ENCODE results near the gene ERMAP.
"Not testable (repeated sequence)": the region's sequence is repeated elsewhere in the genome, so short reads cannot be mapped to it uniquely, and the experiment has no call there.

ERMAP gene

DNA sequence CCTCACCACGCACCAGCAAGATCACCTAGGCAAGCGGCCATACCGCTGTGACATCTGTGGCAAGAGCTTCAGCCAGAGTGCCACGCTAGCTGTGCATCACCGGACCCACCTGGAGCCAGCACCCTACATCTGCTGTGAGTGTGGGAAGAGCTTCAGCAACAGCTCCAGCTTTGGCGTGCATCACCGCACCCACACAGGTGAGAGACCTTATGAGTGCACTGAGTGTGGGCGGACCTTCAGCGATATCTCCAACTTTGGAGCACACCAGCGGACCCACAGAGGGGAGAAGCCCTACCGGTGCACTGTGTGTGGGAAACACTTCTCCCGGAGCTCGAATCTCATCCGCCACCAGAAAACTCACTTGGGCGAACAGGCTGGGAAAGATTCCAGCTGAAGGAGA lies 34.5 kb downstream of the ERMAP start:
- H4K20me1 ChIP-seq (ENCODE audit: insufficient read depth): no peaks in the 10 kb centered on the region
- H2AFZ ChIP-seq (ENCODE audit: low read depth): no peak overlapping the region
- no peaks in the 10 kb centered on the region for H3K27me3 ChIP-seq (ENCODE audit: insufficient read depth, low read depth)
- no peak overlapping the region for H3K4me2 ChIP-seq
- no peak overlapping the region for H3K4me3 ChIP-seq (IDR thresholded peaks at IDR 0.05; ENCODE audit: insufficient read depth, low read depth, low read length)
- peaks cover 5% of the 10 kb centered on the region for H3K4me1 ChIP-seq (ENCODE audit: low read depth, poor library complexity, severe bottlenecking)
- H3K9ac ChIP-seq: no peak overlapping the region
- H3K27ac ChIP-seq: no peak overlapping the region
- peaks cover 8% of the 10 kb centered on the region; the same call in 1 of the 2 replicates for H3K79me2 ChIP-seq (ENCODE audit: insufficient read depth, low read depth)
- no peak for TF ChIP-seq CTCF (conservative IDR thresholded peaks at IDR 0.05; ENCODE audit: low read depth, low read length)
- H3K36me3 ChIP-seq (ENCODE audit: insufficient read depth): no peaks in the 10 kb centered on the region

DNA sequence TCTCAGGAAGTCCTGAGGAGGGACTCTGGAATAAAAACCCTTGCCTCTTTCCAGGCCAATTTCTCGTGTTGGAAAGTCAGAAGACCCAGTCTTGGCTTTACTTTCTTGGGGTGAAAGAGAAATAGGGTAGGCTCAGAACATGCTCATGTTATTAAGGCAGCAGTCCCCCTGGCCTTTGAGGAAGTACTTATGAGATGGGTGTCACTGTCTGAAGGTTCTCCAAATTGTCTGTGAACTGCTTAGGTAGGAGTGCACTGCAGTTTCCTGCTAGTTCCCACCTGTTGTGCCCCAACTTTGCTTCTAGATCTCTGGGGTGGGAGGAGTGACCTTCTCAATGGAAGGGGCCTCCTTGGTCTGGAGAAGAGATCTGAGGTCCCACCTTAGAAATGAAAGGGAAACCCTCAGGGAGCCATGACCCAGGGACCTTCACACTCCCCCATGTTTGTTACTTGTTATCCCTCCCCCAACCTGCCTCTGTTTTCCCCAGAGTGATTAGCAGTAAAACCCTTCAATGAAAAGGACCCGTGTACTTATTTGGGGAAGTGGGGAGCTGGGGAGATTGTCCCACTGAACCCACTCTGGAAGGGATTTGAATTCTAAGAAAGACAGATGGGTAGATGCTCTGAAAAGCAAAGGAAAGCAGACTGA lies 35.2 kb downstream of the ERMAP start:
- H3K9ac ChIP-seq: no peak overlapping the region
- 0 out of 2 replicates have a peak, but pooled peaks cover 6% of the 10 kb centered on the region for H3K79me2 ChIP-seq (ENCODE audit: insufficient read depth, low read depth)
- no peaks in the 10 kb centered on the region for H3K27me3 ChIP-seq (ENCODE audit: insufficient read depth, low read depth)
- H3K27ac ChIP-seq: no peak overlapping the region
- H4K20me1 ChIP-seq (ENCODE audit: insufficient read depth): no peaks in the 10 kb centered on the region
- TF ChIP-seq CTCF (conservative IDR thresholded peaks at IDR 0.05; ENCODE audit: low read depth, low read length): no peak
- H3K4me2 ChIP-seq: no peak overlapping the region
- peaks cover 5% of the 10 kb centered on the region for H3K4me1 ChIP-seq (ENCODE audit: low read depth, poor library complexity, severe bottlenecking)
- H3K4me3 ChIP-seq (IDR thresholded peaks at IDR 0.05; ENCODE audit: insufficient read depth, low read depth, low read length): no peak overlapping the region
- H3K36me3 ChIP-seq (ENCODE audit: insufficient read depth): no peaks in the 10 kb centered on the region
- no peak overlapping the region for H2AFZ ChIP-seq (ENCODE audit: low read depth)

DNA sequence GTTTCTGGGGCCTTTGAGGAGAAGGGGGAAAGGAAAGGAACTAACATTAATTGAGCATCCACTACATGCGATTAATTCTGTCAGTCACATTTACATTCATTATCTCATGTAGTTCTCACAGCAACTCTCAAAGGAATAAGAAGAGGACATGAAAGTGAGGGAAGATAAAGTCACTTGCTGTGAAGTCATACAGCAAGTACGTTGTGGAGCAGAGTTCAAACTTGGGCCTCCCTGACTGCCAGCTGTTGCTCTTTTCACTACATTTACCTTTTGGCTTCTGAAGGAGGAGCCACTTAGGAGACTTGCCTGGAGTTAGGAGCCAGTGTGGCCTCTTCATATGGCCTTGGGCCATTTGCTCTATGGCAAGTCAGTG lies 35.7 kb downstream of the ERMAP start:
- Histone ChIP-seq H3K4me3 (IDR thresholded peaks at IDR 0.05; ENCODE audit: insufficient read depth, low read depth, low read length) (no peak overlapping the region), H3K36me3 (ENCODE audit: insufficient read depth) (no peaks in the 10 kb centered on the region), H2AFZ (ENCODE audit: low read depth) (no peak overlapping the region), H3K4me1 (ENCODE audit: low read depth, poor library complexity, severe bottlenecking) (peaks cover under 1% of the 10 kb centered on the region), H4K20me1 (ENCODE audit: insufficient read depth) (no peaks in the 10 kb centered on the region), H3K9ac (no peak overlapping the region), H3K27ac (no peak overlapping the region), H3K27me3 (ENCODE audit: insufficient read depth, low read depth) (no peaks in the 10 kb centered on the region), H3K4me2 (no peak overlapping the region), H3K79me2 (ENCODE audit: insufficient read depth, low read depth) (0 out of 2 replicates have a peak, but pooled peaks cover under 1% of the 10 kb centered on the region)
- no peak for TF ChIP-seq CTCF (conservative IDR thresholded peaks at IDR 0.05; ENCODE audit: low read depth, low read length)

GRCh38 chr1:42853116-42853884 lies 36.4 kb downstream of the ERMAP start:
- no peaks in the 10 kb centered on the region for H4K20me1 ChIP-seq (ENCODE audit: insufficient read depth)
- H3K4me3 ChIP-seq (IDR thresholded peaks at IDR 0.05; ENCODE audit: insufficient read depth, low read depth, low read length): no peak overlapping the region
- no peaks in the 10 kb centered on the region for H3K79me2 ChIP-seq (ENCODE audit: insufficient read depth, low read depth)
- H3K4me2 ChIP-seq: no peak overlapping the region
- H3K36me3 ChIP-seq (ENCODE audit: insufficient read depth): no peaks in the 10 kb centered on the region
- H3K27ac ChIP-seq: no peak overlapping the region
- no peak overlapping the region for H3K9ac ChIP-seq
- no peaks in the 10 kb centered on the region for H3K4me1 ChIP-seq (ENCODE audit: low read depth, poor library complexity, severe bottlenecking)
- no peak overlapping the region for H2AFZ ChIP-seq (ENCODE audit: low read depth)
- H3K27me3 ChIP-seq (ENCODE audit: insufficient read depth, low read depth): no peaks in the 10 kb centered on the region
- TF ChIP-seq CTCF (conservative IDR thresholded peaks at IDR 0.05; ENCODE audit: low read depth, low read length): no peak

- not testable (repeated sequence) for H3K4me3 ChIP-seq (IDR thresholded peaks at IDR 0.05; ENCODE audit: insufficient read depth, low read depth, low read length); H3K36me3 ChIP-seq (ENCODE audit: insufficient read depth); H3K79me2 ChIP-seq (ENCODE audit: insufficient read depth, low read depth); H2AFZ ChIP-seq (ENCODE audit: low read depth); H3K4me1 ChIP-seq (ENCODE audit: low read depth, poor library complexity, severe bottlenecking); H3K27me3 ChIP-seq (ENCODE audit: insufficient read depth, low read depth); H3K9ac ChIP-seq; H4K20me1 ChIP-seq (ENCODE audit: insufficient read depth); H3K4me2 ChIP-seq; H3K27ac ChIP-seq
Observed at GRCh38 chr1:42856554-42856953, 39.6 kb downstream of the ERMAP start.

DNA sequence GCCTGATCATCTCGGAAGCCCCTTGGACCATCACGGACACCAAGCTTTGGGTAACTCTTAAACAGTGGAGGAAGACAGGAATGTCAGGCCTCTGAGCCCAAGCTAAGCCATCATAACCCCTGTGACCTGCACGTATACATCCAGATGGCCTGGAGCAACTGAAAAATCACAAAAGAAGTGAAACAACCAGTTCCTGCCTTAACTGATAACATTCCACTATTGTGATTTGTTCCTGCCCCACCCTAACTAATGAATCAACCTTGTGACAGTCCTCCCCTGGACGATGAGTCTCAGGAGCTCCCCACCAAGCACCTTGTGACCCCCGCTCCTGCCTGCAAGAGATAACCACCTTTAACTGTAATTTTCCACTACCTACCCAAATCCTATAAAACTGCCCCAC lies 42.4 kb downstream of the ERMAP start:
- not testable (repeated sequence) for H3K9ac ChIP-seq; H3K79me2 ChIP-seq (ENCODE audit: insufficient read depth, low read depth); H3K27me3 ChIP-seq (ENCODE audit: insufficient read depth, low read depth); H3K27ac ChIP-seq; H3K4me2 ChIP-seq; H3K36me3 ChIP-seq (ENCODE audit: insufficient read depth); H3K4me1 ChIP-seq (ENCODE audit: low read depth, poor library complexity, severe bottlenecking); H2AFZ ChIP-seq (ENCODE audit: low read depth); H3K4me3 ChIP-seq (IDR thresholded peaks at IDR 0.05; ENCODE audit: insufficient read depth, low read depth, low read length); H4K20me1 ChIP-seq (ENCODE audit: insufficient read depth)
